ENCODE data around the gene AKAP12. TPM values are rescaled to one million over a fixed set of nuclear protein-coding genes. Genes with fewer than 3 reads are reported as not detected.

The AKAP12 gene
- total RNA-seq, 1 donor from 2014 or later: 0.69 TPM

GRCh38 chr6:151327101-151327500 lies 87.3 kb downstream of the AKAP12 start:
- intact Hi-C loops (cut with micrococcal nuclease): loop anchor here (5.0 to 10.0 kb wide), 2 partner anchors 60 to 148 kb away; no protein-coding TSS in a partner anchor

GRCh38 chr6:151330130-151330696 lies 90.4 kb downstream of the AKAP12 start:
- no peak for ATAC-seq (ENCODE audit: low read depth)
- H3K36me3 Mint-ChIP-seq (ENCODE audit: low read depth): no peaks in the 10 kb centered on the region
- CTCF ChIA-PET: interaction anchor here (0.7 kb wide), 1 partner anchor 316 kb away, joined by 3 read pairs; no protein-coding TSS in a partner anchor

More at GRCh38 chr6:151327101-151327500, 87.3 kb downstream of the AKAP12 start:
- TF ChIP-seq, protein P1, sequence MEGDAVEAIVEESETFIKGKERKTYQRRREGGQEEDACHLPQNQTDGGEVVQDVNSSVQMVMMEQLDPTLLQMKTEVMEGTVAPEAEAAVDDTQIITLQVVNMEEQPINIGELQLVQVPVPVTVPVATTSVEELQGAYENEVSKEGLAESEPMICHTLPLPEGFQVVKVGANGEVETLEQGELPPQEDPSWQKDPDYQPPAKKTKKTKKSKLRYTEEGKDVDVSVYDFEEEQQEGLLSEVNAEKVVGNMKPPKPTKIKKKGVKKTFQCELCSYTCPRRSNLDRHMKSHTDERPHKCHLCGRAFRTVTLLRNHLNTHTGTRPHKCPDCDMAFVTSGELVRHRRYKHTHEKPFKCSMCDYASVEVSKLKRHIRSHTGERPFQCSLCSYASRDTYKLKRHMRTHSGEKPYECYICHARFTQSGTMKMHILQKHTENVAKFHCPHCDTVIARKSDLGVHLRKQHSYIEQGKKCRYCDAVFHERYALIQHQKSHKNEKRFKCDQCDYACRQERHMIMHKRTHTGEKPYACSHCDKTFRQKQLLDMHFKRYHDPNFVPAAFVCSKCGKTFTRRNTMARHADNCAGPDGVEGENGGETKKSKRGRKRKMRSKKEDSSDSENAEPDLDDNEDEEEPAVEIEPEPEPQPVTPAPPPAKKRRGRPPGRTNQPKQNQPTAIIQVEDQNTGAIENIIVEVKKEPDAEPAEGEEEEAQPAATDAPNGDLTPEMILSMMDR (IDR thresholded peaks at IDR 0.05): no peak
- Mint-ChIP-seq H3K9me3 (no peaks in the 10 kb centered on the region), H3K27ac (no peak overlapping the region), H3K4me1 (peaks cover 23% of the 10 kb centered on the region), H3K4me3 (no peak overlapping the region), H3K36me3 (ENCODE audit: low read depth) (no peaks in the 10 kb centered on the region), H3K27me3 (peaks cover 26% of the 10 kb centered on the region)
- CTCF ChIA-PET: interaction anchor here (1.2 to 5.6 kb wide), 3 partner anchors 313 to 435 kb away, joined by 4 to 164 read pairs (median 113); no protein-coding TSS in a partner anchor
- DNase-seq: no peak
- no peak for ATAC-seq (ENCODE audit: low read depth)
- POLR2A ChIA-PET: no interaction called here

DNA sequence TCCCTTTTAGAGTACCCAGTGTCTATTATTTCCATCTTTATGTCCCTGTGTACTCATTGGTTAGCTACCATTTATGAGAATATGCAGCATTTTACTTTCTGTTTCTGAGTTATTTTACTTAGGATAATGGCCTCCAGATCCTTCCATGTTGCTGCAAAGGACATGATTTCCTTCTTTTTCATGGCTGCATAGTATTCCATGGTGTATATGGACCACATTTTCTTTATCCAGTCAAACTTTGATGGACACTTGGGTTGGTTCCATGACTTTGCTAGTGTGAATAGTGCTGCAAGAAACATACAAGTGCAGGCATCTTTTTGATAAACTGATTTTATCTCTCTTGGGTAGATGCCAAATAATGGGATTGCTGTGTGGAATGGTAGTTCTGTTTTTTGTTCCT lies 96.2 kb downstream of the AKAP12 start:
- H3K4me1 Mint-ChIP-seq: peaks cover 3% of the 10 kb centered on the region
- POLR2A ChIA-PET: no interaction called here
- intact Hi-C loops (cut with micrococcal nuclease): no loop called here

More at GRCh38 chr6:151330130-151330696, 90.4 kb downstream of the AKAP12 start:
- H3K27me3 Mint-ChIP-seq: peaks cover 18% of the 10 kb centered on the region
- no peaks in the 10 kb centered on the region for H3K9me3 Mint-ChIP-seq
- H3K4me1 Mint-ChIP-seq: peaks cover 12% of the 10 kb centered on the region
- DNase-seq: no peak
- no peak overlapping the region for H3K27ac Mint-ChIP-seq
- TF ChIP-seq, protein P1 (IDR thresholded peaks at IDR 0.05): no peak
- POLR2A ChIA-PET: no interaction called here
- intact Hi-C loops (cut with micrococcal nuclease): no loop called here
- H3K4me3 Mint-ChIP-seq: no peak overlapping the region

DNA sequence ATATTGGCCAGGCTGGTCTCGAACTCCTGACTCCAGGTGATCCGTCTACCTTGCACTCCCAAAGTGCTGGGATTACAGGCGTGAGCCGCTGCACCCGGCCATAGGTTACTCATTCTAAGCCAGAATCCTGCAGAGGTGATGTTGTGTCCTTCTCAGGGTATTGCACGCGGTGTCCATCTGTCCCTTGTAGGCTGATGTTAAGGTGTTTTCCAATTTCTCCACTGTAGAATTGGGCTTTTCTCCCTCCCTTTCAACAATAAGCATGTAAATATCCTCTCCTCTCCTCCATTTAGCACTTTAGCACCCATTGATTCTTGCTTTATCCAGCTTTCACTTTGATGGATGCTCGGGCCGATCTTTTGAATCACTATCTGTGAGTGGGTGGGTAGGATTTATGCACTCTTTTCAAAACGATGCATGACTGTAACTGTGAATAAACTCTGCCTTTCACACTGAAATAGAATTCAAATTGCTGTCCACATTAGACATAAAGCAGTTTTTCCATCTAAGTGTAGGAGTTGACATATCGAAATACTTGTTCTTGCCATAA lies 99.0 kb downstream of the AKAP12 start:
- Mint-ChIP-seq H3K36me3 (ENCODE audit: low read depth) (no peaks in the 10 kb centered on the region), H3K27me3 (peaks cover 4% of the 10 kb centered on the region), H3K27ac (no peak overlapping the region), H3K4me1 (peaks cover 3% of the 10 kb centered on the region), H3K4me3 (no peak overlapping the region), H3K9me3 (peaks cover 5% of the 10 kb centered on the region)
- TF ChIP-seq, protein P1 (IDR thresholded peaks at IDR 0.05): no peak
- intact Hi-C loops (cut with micrococcal nuclease): no loop called here
- ChIA-PET CTCF (no interaction called here), POLR2A (no interaction called here)
- DNase-seq: no peak
- no peak for ATAC-seq (ENCODE audit: low read depth)

More for the DNA sequence above, 96.2 kb downstream of the AKAP12 start:
- CTCF ChIA-PET: interaction anchor here (1.4 to 3.9 kb wide), 4 partner anchors 11 to 446 kb away, joined by 3 to 21 read pairs (median 11); no protein-coding TSS in a partner anchor
- ATAC-seq (ENCODE audit: low read depth): no peak
- Mint-ChIP-seq H3K9me3 (peaks cover 5% of the 10 kb centered on the region), H3K4me3 (no peak overlapping the region), H3K27ac (no peak overlapping the region), H3K27me3 (peaks cover 4% of the 10 kb centered on the region), H3K36me3 (ENCODE audit: low read depth) (no peaks in the 10 kb centered on the region)
- TF ChIP-seq, protein P1 (IDR thresholded peaks at IDR 0.05): no peak
- DNase-seq: no peak

DNA sequence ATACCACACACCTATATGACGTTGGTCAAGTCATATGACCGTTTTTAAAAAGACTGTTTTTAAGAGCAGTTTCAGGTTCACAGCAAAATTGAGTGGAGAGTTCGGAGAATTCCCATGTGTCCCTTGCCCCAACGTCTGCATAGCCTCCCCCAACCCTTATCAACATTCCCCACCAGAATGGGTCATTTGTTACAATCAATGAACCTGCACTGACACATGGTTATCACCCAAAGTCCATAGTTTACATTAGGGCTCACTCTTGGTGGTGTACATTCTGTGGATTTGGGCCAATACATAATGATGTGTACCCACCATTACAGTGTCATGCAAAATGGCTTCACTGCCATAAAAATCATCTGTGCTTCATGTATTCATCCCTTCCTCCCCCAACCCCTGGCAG lies 99.6 kb downstream of the AKAP12 start:
- peaks cover 3% of the 10 kb centered on the region for H3K4me1 Mint-ChIP-seq
- POLR2A ChIA-PET: no interaction called here
- DNase-seq (no peak), ATAC-seq (ENCODE audit: low read depth) (no peak)
- no peaks in the 10 kb centered on the region for H3K36me3 Mint-ChIP-seq (ENCODE audit: low read depth)
- no peak overlapping the region for H3K27ac Mint-ChIP-seq
- H3K4me3 Mint-ChIP-seq: no peak overlapping the region
- intact Hi-C loops (cut with micrococcal nuclease): no loop called here
- CTCF ChIA-PET: no interaction called here
- TF ChIP-seq, protein P1 (IDR thresholded peaks at IDR 0.05): no peak
- H3K9me3 Mint-ChIP-seq: peaks cover 5% of the 10 kb centered on the region
- peaks cover 4% of the 10 kb centered on the region for H3K27me3 Mint-ChIP-seq

All from activated B cell treated with CpG ODN at 0.5 μM for 24 hours (primary cell).